Stimulated activated CD4-positive, alpha-beta T cell treated with anti-CD3 and anti-CD28 coated beads, Interleukin-2, amount 100 ng/mL, for 4 hours (primary cell): ENCODE measurements around the gene BMP8B.
"Not testable (repeated sequence)": the region's sequence is repeated elsewhere in the genome, so short reads cannot be mapped to it uniquely, and the experiment has no call there.

ENCODE experiments used
- DNase-seq: peaks from one replicate; pipeline ENCODE4 v3.0.0-alpha.2; 2020; ENCODE audit warnings: low read depth

Gene BMP8B

DNA sequence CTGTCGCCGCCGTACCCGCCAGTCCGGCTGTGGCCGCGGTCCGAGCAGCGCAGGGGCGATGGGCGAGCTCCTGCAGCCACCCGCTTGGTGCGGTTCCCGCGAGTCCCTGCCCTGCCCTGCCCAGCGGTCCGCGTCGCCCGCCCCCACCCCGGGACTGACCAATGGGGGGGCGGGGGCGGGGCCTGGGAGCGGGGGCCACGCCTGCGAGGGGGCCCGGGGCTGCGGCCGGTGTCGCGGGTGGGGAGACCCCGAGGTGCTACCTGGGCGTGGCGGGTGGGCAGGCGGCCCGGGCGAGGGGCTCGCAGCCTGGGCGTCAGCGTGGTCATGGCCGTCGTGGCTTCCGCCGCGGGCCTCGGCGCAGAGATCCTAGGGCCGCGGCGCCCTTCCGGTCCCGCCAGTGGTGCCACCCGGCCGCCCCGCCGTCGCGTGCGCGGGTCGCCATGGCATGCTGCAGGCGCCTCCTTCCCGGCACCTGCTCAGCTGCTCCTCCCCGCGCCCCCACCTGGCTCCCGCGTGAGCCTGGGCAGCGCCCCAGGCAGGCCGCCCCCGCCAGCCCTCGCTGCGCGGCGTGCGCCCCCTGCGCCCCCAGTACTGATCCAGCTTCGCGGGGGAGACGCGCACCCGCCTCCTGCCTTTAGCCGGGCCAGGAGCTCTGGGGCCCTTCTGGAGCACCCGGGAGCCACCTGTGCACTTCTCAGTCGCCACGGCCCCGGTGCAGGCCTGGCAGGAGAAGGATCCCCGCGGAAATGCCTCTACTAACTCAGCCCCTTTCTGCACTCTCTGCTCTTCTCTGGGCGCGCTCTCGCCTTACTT lies at the start of gene BMP8B:
BMP8B (minus strand) TSS at position 108 of the 813 bp plus-strand sequence. CDS start 380 bp downstream, outside the sequence.
- peak; percentile 16 for DNase-seq

GRCh38 chr1:39836595-39837110 lies 48.0 kb upstream of the BMP8B start:
- no peak for DNase-seq

GRCh38 chr1:39835935-39836594 lies 47.4 kb upstream of the BMP8B start:
- DNase-seq = no peak

GRCh38 chr1:39835110-39835509 lies 46.4 kb upstream of the BMP8B start:
- no peak for DNase-seq

- no peak for DNase-seq
Observed at GRCh38 chr1:39833621-39834385, 45.1 kb upstream of the BMP8B start.

DNA sequence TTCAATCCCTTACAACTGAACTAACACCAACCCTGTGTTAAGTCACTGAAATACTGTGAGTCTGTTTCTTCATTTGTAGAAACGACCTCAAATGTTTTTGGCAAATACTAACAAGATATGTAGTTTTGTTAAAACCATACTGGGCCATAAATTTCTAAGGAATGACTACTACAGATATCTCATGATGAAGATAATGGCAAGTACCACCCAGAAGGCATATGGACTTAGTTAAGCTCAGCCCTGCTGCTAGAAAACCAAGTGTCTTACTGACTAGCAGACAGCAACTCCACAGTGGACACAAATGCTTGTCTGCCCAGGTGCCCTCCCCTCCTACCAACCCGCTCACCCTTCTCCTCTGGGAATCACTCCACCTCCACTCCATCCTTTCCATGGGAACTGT lies 44.5 kb upstream of the BMP8B start:
- no peak for DNase-seq

- DNase-seq = no peak
Observed at GRCh38 chr1:39832294-39832693, 43.6 kb upstream of the BMP8B start.

DNA sequence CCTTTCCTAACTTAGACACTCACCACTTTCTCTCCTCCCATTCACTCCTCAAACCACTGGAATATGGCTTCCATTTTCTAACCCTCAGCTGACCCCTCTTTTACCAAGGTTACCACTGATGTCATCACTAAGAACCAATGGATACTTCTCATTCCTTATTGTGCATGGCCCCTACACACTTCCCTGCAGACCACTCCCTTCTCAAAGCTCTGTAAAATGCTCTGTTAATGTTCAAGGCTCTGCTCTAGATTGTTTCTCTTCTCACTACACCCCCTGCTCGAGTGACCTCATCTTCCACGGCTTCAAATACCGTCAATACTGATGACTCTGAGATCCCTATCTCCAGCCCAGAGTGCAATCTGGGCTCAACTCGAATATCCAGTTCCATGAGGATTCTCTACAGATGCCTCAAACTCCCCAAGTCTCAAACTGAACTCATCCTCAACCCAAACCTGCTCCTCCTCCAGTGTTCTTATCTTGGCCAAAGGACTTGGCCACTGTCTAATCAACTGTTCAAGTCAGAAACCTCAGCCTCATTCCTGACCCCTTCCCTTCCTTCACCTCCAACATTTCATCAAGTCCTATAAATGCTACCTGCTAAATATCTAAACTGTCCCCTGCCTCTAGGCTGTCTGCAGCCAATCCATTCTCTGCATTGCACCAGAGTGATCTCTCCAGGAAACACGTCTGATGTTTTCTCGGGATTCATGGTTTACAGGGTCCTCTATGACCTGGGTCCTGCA lies 41.3 kb upstream of the BMP8B start:
- no peak for DNase-seq

DNA sequence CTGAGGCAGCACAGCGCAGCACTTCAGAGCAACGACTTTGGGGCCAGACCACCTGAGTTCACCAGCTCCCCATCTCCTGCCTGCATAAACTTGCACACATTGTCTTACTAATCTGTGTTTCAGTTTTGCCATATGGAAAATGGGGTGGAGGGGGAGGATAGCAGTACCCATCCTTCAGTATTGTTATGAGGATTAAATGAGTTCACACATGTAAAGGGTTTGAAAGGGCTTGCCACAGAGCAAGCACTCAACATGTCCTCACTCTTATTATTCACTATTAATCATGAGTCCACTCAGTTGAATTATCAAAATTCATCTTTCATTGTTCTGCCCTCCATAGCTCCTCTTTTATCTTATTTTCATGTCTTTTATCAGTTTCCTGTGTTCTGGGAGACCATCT lies 40.1 kb upstream of the BMP8B start:
- no peak for DNase-seq

- not testable (repeated sequence) for DNase-seq
Observed at GRCh38 chr1:39828255-39828654, 39.6 kb upstream of the BMP8B start.

DNA sequence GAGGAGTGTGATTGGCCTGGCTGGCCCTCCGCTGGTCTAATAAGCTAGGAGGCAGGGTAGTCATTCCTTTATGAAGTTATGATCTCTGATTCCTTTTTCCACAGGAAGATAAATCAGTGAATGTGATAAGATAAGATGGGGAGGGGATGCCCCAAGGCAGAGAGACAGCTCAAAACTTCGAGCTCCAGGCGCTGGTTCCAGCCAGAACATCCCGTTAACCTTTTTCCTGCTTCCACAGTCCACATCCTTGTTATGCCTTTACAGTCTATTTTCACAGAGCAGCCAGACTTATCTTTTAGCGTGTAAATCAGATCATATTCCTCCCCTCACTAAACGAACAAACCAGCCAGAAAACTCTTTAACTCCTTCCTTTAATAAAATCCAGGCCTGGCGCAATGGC lies 38.5 kb upstream of the BMP8B start:
- no peak for DNase-seq

DNA sequence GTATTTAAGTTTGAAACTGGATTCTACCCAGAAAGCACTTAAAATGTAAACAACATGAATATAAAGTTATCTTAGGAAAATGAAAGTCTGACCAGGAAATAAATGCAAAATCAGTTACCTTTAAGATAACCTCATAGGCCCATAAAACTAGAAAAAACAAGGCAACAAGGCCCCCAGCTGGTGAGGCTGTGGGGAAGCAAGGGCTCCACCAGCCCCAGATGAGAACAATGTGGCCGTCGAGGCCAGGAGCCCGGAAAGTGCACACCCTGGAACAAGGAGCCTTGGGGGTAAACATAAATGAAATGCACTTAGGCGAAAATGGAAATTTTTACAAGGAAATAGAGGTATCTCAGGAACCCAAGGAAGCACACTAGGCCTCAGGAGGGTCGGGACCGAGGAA lies 37.9 kb upstream of the BMP8B start:
- DNase-seq = no peak

GRCh38 chr1:39825432-39825941 lies 36.8 kb upstream of the BMP8B start:
- no peak for DNase-seq

GRCh38 chr1:39823450-39823849 lies 34.8 kb upstream of the BMP8B start:
- not testable (repeated sequence) for DNase-seq

DNA sequence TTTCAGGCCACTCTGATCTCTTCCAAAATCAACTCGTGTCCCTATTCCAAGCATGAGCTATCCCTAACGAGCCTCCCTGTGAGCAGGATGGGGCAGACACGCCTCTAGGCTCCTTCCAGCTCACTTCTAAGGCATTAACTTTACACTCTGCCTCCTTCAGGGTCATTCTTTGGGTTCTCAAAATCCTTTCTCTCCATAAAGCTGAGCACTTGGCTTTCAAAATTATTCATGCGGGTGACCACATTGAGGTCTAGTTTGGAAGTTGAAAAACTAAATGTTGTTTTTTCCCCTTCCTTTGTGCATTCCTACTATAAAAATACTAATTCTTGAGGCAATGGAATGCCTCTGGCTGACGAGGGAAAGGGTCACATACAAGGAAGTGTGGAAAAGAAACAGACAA lies 33.5 kb upstream of the BMP8B start:
- no peak for DNase-seq

- no peak for DNase-seq
Observed at GRCh38 chr1:39819091-39819812, 30.6 kb upstream of the BMP8B start.

DNA sequence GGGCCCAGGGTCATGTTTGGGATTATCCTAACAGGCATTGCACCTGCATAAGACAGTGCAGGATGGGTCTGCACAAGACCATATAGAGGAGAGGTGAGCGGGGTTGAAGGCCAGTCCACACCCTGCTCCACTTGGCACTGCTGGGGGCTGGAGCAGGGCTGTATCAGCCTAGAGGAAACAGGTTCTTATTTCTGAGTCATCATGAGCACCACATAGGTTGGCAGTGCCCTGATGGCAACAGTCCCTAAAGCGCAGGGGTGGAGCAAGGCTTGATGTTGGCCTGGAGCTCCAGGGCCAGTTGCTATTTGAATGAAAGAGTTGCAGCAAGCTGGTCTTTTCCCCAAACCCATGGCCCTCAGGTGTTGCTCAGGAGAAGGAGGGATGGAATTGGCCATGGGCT lies 29.8 kb upstream of the BMP8B start:
- DNase-seq = no peak

DNA sequence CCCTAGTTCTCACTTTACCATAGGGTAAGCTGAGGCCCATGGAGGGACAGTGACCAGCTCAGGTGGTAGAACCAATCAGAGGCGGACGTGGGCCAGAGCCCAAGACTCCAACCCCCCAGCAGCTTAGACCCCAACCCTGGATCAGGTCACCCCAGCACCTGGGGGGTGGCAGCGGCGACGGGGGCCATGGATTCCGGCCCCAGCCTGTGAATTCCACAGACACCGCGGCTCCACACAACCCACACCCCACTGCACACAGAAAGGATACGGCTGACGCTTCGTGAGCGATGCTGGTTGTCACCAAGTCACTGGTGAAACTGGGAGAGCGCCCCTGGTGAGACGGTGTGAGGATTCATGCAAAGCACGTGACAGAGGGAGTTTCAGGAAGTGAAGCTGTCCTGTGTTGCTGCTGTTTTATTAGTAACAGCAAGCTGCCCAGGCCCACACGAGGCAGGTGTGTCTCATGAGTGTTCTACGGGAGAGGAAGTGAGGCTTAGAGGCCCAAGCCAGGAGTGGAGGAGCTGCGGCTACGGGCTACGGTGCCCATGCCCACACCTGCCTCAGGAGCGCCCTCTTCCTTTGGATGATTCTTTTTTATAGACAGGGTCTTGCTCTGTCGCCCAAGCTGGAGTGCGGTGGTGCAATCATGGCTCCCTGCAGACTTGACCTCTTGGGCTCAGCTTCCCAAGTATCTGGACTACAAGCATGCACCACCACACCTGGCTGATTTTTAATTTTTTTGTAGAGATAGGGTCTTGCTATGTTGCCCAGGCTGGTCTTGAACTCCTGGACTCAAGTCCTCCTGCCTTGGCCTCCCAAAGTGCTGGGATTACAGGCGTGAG lies 28.6 kb upstream of the BMP8B start:
- peak; percentile 65 for DNase-seq

DNA sequence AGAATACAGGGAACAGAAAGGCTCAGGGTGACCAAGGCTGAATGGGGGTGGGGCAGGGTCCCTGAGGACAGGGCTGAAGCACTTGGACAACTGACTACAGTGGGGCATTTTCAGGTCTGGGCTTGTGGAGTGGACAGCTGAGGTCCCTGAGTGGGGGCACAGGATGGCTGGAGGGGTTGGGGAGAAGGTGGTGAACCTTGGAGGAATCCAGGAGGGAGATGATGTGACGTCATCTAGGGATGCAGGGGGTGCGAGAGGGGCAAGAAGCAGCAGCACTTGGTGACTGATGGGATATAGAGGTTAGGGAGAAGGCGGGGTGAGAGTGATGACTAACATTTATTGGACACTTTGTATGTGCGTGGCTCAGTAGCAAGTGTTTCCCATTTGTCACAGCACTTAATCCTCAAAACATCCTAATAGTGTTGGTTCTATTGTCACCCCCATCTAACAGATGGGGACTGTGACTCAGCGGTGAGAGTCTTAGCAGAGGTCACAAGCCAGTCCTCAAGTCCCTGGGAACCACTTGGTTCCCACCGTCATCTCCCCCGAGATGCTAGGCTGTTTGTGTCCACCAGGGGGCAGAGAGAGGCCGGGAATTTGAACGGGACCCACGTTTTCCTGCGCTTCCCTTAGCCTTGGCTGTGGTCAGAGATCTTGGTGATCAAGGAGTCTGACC lies 27.9 kb upstream of the BMP8B start:
- peak; percentile 11 for DNase-seq
